Right lobe of liver (tissue), 6 donors: Measurements from ENCODE around the gene NELFB. TPM values are rescaled to one million over a fixed set of nuclear protein-coding genes. Genes with fewer than 3 reads are reported as not detected.

Experiments
- ATAC-seq, 4 donors: fragments of 200-7000 bp; cut with Tn5 transposase; one replicate each; pipeline ENCODE4 v1.9.1; 2020; ENCODE audit warnings: mild to moderate bottlenecking in 4 of 4, moderate library complexity in 4 of 4
- DNase-seq, 3 donors: peaks; one replicate each; pipeline ENCODE4 v3.0.0-alpha.2; 2020
- H3K27ac ChIP-seq, 3 donors: fragments of 200-600 bp; one replicate each; pipeline ENCODE4 v1.8.0; 2022
- H3K27me3 ChIP-seq, 2 donors: fragments of 200-600 bp; one replicate each; pipeline ENCODE4 v1.8.0; 2022
- H3K36me3 ChIP-seq, 4 donors: fragments of 200-600 bp; sonication (generic) in 1 of 4; one replicate each; pipeline versions ENCODE4 v1.5.1 to v1.8.0; 2017 to 2022; ENCODE audit warnings: control low read depth in 1 of 4
- H3K4me1 ChIP-seq, 4 donors: fragments of 200-600 bp; sonication (generic) in 1 of 4; one replicate each; pipeline versions ENCODE4 v1.5.1 to v1.8.0; 2017 to 2022; ENCODE audit warnings: control low read depth in 1 of 4
- H3K4me3 ChIP-seq, 3 donors: fragments of 200-600 bp; one replicate each; pipeline ENCODE4 v1.8.0; 2022
- H3K9me3 ChIP-seq, 4 donors: fragments of 200-600 bp; sonication (generic) in 1 of 4; one replicate each; pipeline versions ENCODE4 v1.5.1 to v1.8.0; 2017 to 2022; ENCODE audit warnings: control low read depth in 1 of 4
- POLR2A ChIP-seq: fragments of 450-650 bp; IDR thresholded peaks from one replicate; pipeline ENCODE4 v1.6.1; 2017; ENCODE audit warnings: antibody characterized with exemption, mild to moderate bottlenecking
- WGBS: methylation state at CpG from one replicate; pipeline ENCODE4 v1.1.6; 2018; ENCODE audit warnings: low coverage, low lambda C conversion rate; ENCODE audit not compliant: insufficient coverage; ENCODE audit errors: missing lambda C conversion rate; 5-methylcytosine and 5-hydroxymethylcytosine counted together
- intact Hi-C, 2 donors: fragments of 100-400 bp; cut with DNase I; formaldehyde crosslinking; loops; one replicate each; pipeline versions ENCODE4 v1.11.2 to v1.14.1; 2022
- total RNA-seq, 6 experiments: library from RNA; depleted of rRNA in 2 of 6; stranded (reverse); fragments of >200 nt in 2 of 6; fragmentation: NEBNext Ultra II Directional in 3 of 6; extraction: Animal tissue kit (Norgen Biotek cat#: 25700) in 3 of 6; gene quantifications; one replicate each; pipeline versions ENCODE4 v1.1.0 to v1.2.4, GENCODE V29; 2016 to 2023
- TF ChIP-seq, protein P1 (sequence below), 4 donors: fragments of 200-600 bp in 3 of 4; fragments of 450-650 bp in 1 of 4; IDR thresholded peaks; one replicate each; pipeline versions ENCODE4 v1.5.1 to v1.8.0; 2016 to 2022; ENCODE audit warnings: antibody characterized with exemption in 4 of 4, mild to moderate bottlenecking in 2 of 4
- donor health status: DM: no; HTN: yes; CAD: no.
- donor health status: DM: no; HTN: no; CAD: no.
- donor health status: DM: no; HTN: no; CAD: no.
- donor health status: DM: no; HTN: yes; CAD: no.
- donor health status: DM: no; HTN: yes; CAD: no.

NELFB gene
- total RNA-seq, 6 experiments from 2014 or later = 15.6 to 21.6 (median 20.1) TPM

GRCh38 chr9:137275588-137276472 is 20.7 kb downstream of the NELFB start:
- peaks cover 0 to 5% (median 0%) of the 10 kb centered on the region in 4 donors for H3K4me1 ChIP-seq
- TF ChIP-seq, protein P1, sequence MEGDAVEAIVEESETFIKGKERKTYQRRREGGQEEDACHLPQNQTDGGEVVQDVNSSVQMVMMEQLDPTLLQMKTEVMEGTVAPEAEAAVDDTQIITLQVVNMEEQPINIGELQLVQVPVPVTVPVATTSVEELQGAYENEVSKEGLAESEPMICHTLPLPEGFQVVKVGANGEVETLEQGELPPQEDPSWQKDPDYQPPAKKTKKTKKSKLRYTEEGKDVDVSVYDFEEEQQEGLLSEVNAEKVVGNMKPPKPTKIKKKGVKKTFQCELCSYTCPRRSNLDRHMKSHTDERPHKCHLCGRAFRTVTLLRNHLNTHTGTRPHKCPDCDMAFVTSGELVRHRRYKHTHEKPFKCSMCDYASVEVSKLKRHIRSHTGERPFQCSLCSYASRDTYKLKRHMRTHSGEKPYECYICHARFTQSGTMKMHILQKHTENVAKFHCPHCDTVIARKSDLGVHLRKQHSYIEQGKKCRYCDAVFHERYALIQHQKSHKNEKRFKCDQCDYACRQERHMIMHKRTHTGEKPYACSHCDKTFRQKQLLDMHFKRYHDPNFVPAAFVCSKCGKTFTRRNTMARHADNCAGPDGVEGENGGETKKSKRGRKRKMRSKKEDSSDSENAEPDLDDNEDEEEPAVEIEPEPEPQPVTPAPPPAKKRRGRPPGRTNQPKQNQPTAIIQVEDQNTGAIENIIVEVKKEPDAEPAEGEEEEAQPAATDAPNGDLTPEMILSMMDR (IDR thresholded peaks at IDR 0.05) = no peak
- TF ChIP-seq POLR2A = no peak
- ATAC-seq (no peak), DNase-seq (peak in 2 of 3 donors; percentile 28 to 51)
- H3K9me3 ChIP-seq = no peaks in the 10 kb centered on the region
- H3K4me3 ChIP-seq = no peak overlapping the region
- H3K27ac ChIP-seq = peak overlapping the region in 2 of 3 donors; percentile 70 to 95
- H3K27me3 ChIP-seq = no peaks in the 10 kb centered on the region
- WGBS = 84% methylated on average over 15 of the region's 24 CpGs
- intact Hi-C loops = no loop called here
- peaks cover 0 to 10% (median 0%) of the 10 kb centered on the region in 4 donors for H3K36me3 ChIP-seq

DNA sequence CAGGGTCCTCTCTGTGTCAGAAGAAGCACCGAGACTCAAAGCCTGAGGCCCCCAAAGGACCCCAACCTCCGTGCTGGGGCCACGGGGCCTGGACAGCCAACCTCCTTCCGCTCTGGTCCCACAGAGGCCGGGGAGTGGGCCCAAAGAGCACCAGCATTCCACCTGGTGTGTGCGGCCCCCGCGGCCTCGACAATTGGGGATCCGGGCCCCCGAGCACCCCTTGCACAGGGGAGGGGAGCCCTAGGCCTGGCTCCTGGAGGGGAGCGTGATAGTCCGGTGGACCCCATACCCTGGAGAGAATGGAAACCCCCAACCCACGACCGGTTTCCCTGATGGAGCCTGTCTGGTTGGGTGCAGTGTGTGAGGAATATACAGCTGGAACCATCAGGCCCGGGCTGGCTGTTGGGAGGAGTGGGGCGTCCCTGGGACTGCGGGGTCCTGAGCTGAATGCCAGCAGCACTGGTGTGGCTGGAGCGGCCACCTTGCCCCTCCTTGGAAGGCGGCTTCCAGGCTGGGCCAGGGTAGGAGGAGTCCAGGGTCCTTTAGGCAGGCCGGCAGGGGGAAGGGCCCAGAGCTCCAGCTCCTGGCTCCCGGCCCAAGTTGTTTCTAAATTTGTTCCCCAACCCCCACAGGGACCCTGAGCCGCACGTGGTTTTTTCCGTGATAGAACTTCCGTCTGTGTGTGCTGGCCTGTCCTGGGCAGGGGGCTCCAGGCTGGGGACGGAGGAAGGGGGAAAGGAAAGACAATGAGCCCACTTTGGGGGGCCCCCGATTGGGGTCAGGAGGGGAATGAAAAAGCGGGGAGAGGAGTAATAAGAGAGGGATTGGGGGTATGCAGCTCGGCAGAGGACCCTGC is 21.6 kb downstream of the NELFB start:
- TF ChIP-seq POLR2A = no peak
- TF ChIP-seq, protein P1 (IDR thresholded peaks at IDR 0.05) = no peak
- H3K4me3 ChIP-seq = peak overlapping the region; percentile 39 to 57 (median 49)
- intact Hi-C loops = no loop called here
- 16% methylated on average over 12 of the region's 30 CpGs for WGBS
- no peaks in the 10 kb centered on the region for H3K9me3 ChIP-seq
- H3K36me3 ChIP-seq = peaks cover 0 to 10% (median 0%) of the 10 kb centered on the region in 4 donors
- H3K27me3 ChIP-seq = no peaks in the 10 kb centered on the region
- peak; percentile 75 to 77 (median 76) for DNase-seq
- peaks cover 0 to 5% (median 0%) of the 10 kb centered on the region in 4 donors for H3K4me1 ChIP-seq
- peak overlapping the region; percentile 70 to 95 (median 74) for H3K27ac ChIP-seq
- peak; percentile 38 to 62 (median 46) for ATAC-seq

DNA sequence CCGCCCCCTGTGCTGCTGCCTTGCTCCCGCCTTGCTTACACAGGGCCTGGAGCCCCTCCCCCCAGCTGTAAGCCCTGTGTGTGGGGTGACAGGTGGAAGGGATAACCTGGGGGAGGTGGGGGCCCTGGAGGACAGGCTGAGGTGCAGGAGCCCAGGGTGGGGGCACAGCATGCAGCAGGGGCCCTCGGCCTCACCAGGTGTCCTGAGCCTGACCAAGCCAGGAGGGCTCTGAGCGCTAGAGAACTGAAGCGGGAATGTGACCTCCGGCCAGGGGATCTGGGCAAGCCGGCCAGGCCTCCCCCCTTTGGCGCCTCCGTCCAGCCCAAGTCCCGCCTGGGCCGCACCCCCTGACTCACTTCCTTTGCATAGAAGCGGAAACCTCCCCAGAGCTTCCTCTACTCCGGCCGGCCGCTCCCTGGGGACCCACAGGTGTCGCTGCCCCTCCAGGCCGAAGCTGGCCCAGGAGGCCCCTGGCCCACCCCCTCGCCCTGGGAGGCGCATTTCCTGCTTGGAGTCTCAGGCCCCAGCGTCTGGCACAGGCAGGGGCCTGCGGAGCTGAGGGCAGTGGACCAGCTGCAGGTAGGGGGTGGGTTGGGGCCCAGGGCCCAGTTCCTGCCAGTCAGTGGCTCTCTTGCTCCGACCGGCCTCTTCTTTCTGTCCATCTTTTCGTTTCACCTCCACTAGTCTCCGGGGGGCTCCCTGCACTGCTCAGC is 22.4 kb downstream of the NELFB start, which contains the start of gene TOR4A:
TSS of gene TOR4A (plus strand) at position 398 of the 713 bp plus-strand sequence. CDS start 964 bp downstream, outside the sequence.
- Histone ChIP-seq H3K4me1 (peaks cover 0 to 5% (median 0%) of the 10 kb centered on the region in 4 donors), H3K36me3 (peaks cover 0 to 4% (median 0%) of the 10 kb centered on the region in 4 donors), H3K27ac (peak within 1 kb of the TSS; percentile 70 to 95 (median 74)), H3K9me3 (no peaks in the 10 kb centered on the region), H3K4me3 (peak within 1 kb of the TSS; percentile 39 to 57 (median 49)), H3K27me3 (no peaks in the 10 kb centered on the region)
- ATAC-seq (peak; percentile 66 to 84 (median 74)), DNase-seq (peak; percentile 82 to 86 (median 84))
- TF ChIP-seq POLR2A = peak; percentile 3
- TF ChIP-seq, protein P1 (IDR thresholded peaks at IDR 0.05) = peak in 3 of 4 donors; percentile 5 to 14 (median 11)
- 46% methylated on average over 2 of the region's 25 CpGs for WGBS
- intact Hi-C loops = no loop called here
